GM12878 (cell line): ENCODE results near the gene UNC119B. TPM values are rescaled to one million over a fixed set of nuclear protein-coding genes. Genes with fewer than 3 reads are reported as not detected.

Experiments
- ATAC-seq: fragments of 200-7000 bp; cut with Tn5 transposase; 3 replicates; pipeline ENCODE4 v1.9.1; 2020; ENCODE audit warnings: mild to moderate bottlenecking, moderate library complexity
- BruUV-seq: library from RNA; stranded (reverse); fragments of 400-500 nt; replicated peaks from 2 replicates; lab custom pipeline; 2021; lab: Mats Ljungman, UMichigan
- CTCF ChIA-PET: fragments of 300-600 bp; sonication (Branson Sonifier 250); formaldehyde crosslinking; extraction: SDS; loops from one replicate; lab custom pipeline; 2021; ENCODE audit warnings: inconsistent platforms; lab: Yijun Ruan, JAX
- POLR2A ChIA-PET: fragments of 350-600 bp; formaldehyde crosslinking; extraction: SDS; loops from one replicate; lab custom pipeline; 2021; ENCODE audit warnings: inconsistent platforms; lab: Charles Lee
- RAD21 ChIA-PET: fragments of 300-600 bp; sonication (Branson Sonifier 250); formaldehyde crosslinking; loops from one replicate; lab custom pipeline; 2023; ENCODE audit warnings: antibody characterized with exemption; ENCODE audit not compliant: unreplicated experiment; lab: Charles Lee
- SMC1A ChIA-PET: fragments of 300-600 bp; sonication (Branson Sonifier 250); formaldehyde crosslinking; loops from one replicate; lab custom pipeline; 2023; ENCODE audit not compliant: unreplicated experiment, uncharacterized antibody; lab: Charles Lee
- DNase-seq: peaks from one replicate; pipeline ENCODE4 v3.0.0-alpha.2; 2011; ENCODE audit warnings: low read depth, low spot score
- FAIRE-seq: peaks from 3 replicates; lab custom pipeline; 2011; peaks lifted over from hg19 to GRCh38; lab: Jason Lieb, UNC
- H2AFZ ChIP-seq: 2 replicates; pipeline ENCODE4 v1.6.0; 2011; ENCODE audit warnings: low read depth, low read length, control low read depth; ENCODE audit not compliant: control insufficient read depth
- H3K27ac ChIP-seq: 2 replicates; pipeline ENCODE4 v1.5.1; 2011; ENCODE audit warnings: control low read depth; ENCODE audit not compliant: control insufficient read depth, insufficient read depth
- H3K27me3 ChIP-seq, 2 experiments: replicated peaks in 1 of 2; 2 replicates each; pipeline versions ENCODE4 v1.6.0 to v1.6.1; 2011; ENCODE audit warnings: low read length in 1 of 2; ENCODE audit not compliant: control insufficient read depth in 2 of 2, insufficient read depth in 2 of 2
- H3K36me3 ChIP-seq, 2 experiments: 2 replicates each; pipeline ENCODE4 v1.5.1; 2011; ENCODE audit warnings: low read length in 1 of 2; ENCODE audit not compliant: control insufficient read depth in 2 of 2, insufficient read depth in 2 of 2
- H3K4me1 ChIP-seq: 2 replicates; pipeline ENCODE4 v1.6.1; 2011; ENCODE audit warnings: mild to moderate bottlenecking, low read length, moderate library complexity, mixed read lengths; ENCODE audit not compliant: control insufficient read depth, insufficient read depth
- H3K4me2 ChIP-seq: 2 replicates; pipeline ENCODE4 v1.6.0; 2011; ENCODE audit warnings: control low read depth; ENCODE audit not compliant: control insufficient read depth, insufficient read depth
- H3K4me3 ChIP-seq: fragments of 200-600 bp; sonication (generic); 2 replicates; pipeline ENCODE4 v1.5.1; 2016
- H3K79me2 ChIP-seq: 2 replicates; pipeline ENCODE4 v1.6.0; 2011; ENCODE audit warnings: low read length; ENCODE audit not compliant: control insufficient read depth, insufficient read depth
- H3K9ac ChIP-seq: 2 replicates; pipeline ENCODE4 v1.8.0; 2011; ENCODE audit warnings: low read length, control low read depth, mixed read lengths; ENCODE audit not compliant: control insufficient read depth, insufficient read depth
- H3K9me3 ChIP-seq: replicated peaks from 3 replicates; pipeline ENCODE4 v1.5.1; 2011; ENCODE audit warnings: mild to moderate bottlenecking, low read length; ENCODE audit not compliant: control insufficient read depth, insufficient read depth
- H4K20me1 ChIP-seq: 2 replicates; pipeline ENCODE4 v1.6.0; 2011; ENCODE audit not compliant: control insufficient read depth, insufficient read depth
- CTCF ChIP-seq, 3 experiments: IDR thresholded peaks in 2 of 3; conservative IDR thresholded peaks in 1 of 3; 2 replicates each; pipeline ENCODE4 v1.5.1; 2011; ENCODE audit warnings: low read depth in 3 of 3, low read length in 3 of 3, mild to moderate bottlenecking in 3 of 3, control low read depth in 2 of 3, moderate library complexity in 2 of 3, inconsistent platforms in 1 of 3, mixed read lengths in 1 of 3; ENCODE audit not compliant: control insufficient read depth in 2 of 3, insufficient read depth in 1 of 3; ENCODE audit errors: extremely low read depth in 1 of 3
- E2F4 ChIP-seq: IDR thresholded peaks from 2 replicates; pipeline ENCODE4 v1.6.1; 2012; ENCODE audit warnings: low read depth, low read length, improper control_type of control experiment
- GATAD2B ChIP-seq: fragments of 450-650 bp; conservative IDR thresholded peaks from 2 replicates; pipeline ENCODE4 v1.6.1; 2017; ENCODE audit warnings: low read depth, mild to moderate bottlenecking, moderate library complexity
- LARP7 ChIP-seq: fragments of 450-650 bp; IDR thresholded peaks from 2 replicates; pipeline ENCODE4 v1.6.1; 2017; ENCODE audit warnings: mild to moderate bottlenecking
- POLR2A ChIP-seq: IDR thresholded peaks from 2 replicates; pipeline ENCODE4 v1.6.1; 2011; ENCODE audit warnings: low read depth, mild to moderate bottlenecking, low read length
- USF1 ChIP-seq: IDR thresholded peaks from 2 replicates; pipeline ENCODE4 v1.6.1; 2011; ENCODE audit warnings: borderline replicate concordance, low read depth, mild to moderate bottlenecking, moderate library complexity, mixed read lengths, low read length; ENCODE audit not compliant: insufficient read depth; ENCODE audit errors: extremely low read length
- ZNF592 ChIP-seq: fragments of 450-650 bp; IDR thresholded peaks from 2 replicates; pipeline ENCODE4 v1.6.1; 2017; ENCODE audit warnings: mild to moderate bottlenecking, moderate library complexity
- WGBS: methylation state at CpG from one replicate; pipeline ENCODE4 v1.1.6; 2016; ENCODE audit warnings: low lambda C conversion rate; ENCODE audit not compliant: insufficient replicate concordance, insufficient coverage; ENCODE audit errors: missing lambda C conversion rate; 5-methylcytosine and 5-hydroxymethylcytosine counted together
- in situ Hi-C: fragments of 300-500 bp; cut with MboI; formaldehyde crosslinking; loops from 9 replicates; pipeline ENCODE4 v1.14.3; 2018; ENCODE audit warnings: mixed read lengths
- intact Hi-C: fragments of 100-400 bp; cut with micrococcal nuclease; formaldehyde crosslinking; loops from one replicate; pipeline ENCODE4 v1.14.2; 2022; ENCODE audit not compliant: unreplicated experiment
- polyA plus RNA-seq, 11 experiments: library from polyadenylated mRNA; depleted of rRNA in 4 of 11; unstranded in 6 of 11; stranded (reverse) in 5 of 11; fragments of >200 nt; fragmentation: Nextera tagmentation in 4 of 11; fragmentation: Illumina TruSeq in 1 of 11; extraction: Ambion mirVana in 4 of 11; extraction: Trizol in 1 of 11; gene quantifications; 1 replicate in 1 of 11; 2 replicates in 10 of 11; pipeline versions ENCODE4 v1.2.1 to v1.2.3, GENCODE V29; 2011 to 2016; ENCODE audit warnings: inconsistent platforms in 2 of 11, missing spikeins in 2 of 11, low read depth in 1 of 11
- total RNA-seq, 4 experiments: library from RNA; depleted of rRNA in 3 of 4; stranded (reverse); fragments of >200 nt in 3 of 4; fragmentation: Illumina TruSeq in 1 of 4; extraction: Trizol in 1 of 4; gene quantifications; 2 replicates each; pipeline versions ENCODE4 v1.2.1 to v1.2.3, GENCODE V29; 2013 to 2021

Gene UNC119B
- total and polyA plus RNA-seq, 10 of the 15 experiments (the other 5 are each of a cell fraction or from before 2014, with no cell fraction given): 4.3 to 31.5 (median 10.5) TPM

GRCh38 chr12:120700886-120701285 lies 9.4 kb upstream of the UNC119B start:
- in situ Hi-C loops: no loop called here
- TF ChIP-seq USF1 (no peak), CTCF (IDR thresholded peaks at IDR 0.05 in 2 of 3, conservative IDR thresholded peaks at IDR 0.05 in 1 of 3; ENCODE audit: control insufficient read depth in 2 of 3, extremely low read depth in 1 of 3, insufficient read depth in 1 of 3, low read depth in 3 of 3, low read length in 3 of 3) (no peak), LARP7 (no peak), E2F4 (no peak), ZNF592 (no peak), POLR2A (no peak), GATAD2B (no peak)
- TF ChIP-seq, all 136 proteins: peak for 0
- BruUV-seq: no TSS peak
- H3K4me3 ChIP-seq: no peak overlapping the region
- ChIA-PET RAD21 (interaction anchor here (1.2 kb wide), 2 partner anchors 54 to 118 kb away, joined by 3 read pairs; no protein-coding TSS in a partner anchor), SMC1A (interaction anchor here (0.7 to 1.8 kb wide), 4 partner anchors 11 to 195 kb away, joined by 3 to 6 read pairs (median 4); no protein-coding TSS in a partner anchor), CTCF (interaction anchor here (1.3 to 3.9 kb wide), 3 partner anchors 11 to 51 kb away, joined by 3 to 18 read pairs (median 4); no protein-coding TSS in a partner anchor), POLR2A (interaction anchor here (1.0 to 4.0 kb wide), 3 partner anchors 8 to 11 kb away, joined by 3 to 21 read pairs (median 7); partner anchors contain the start of gene UNC119B)
- 98% methylated on average over 5 of the region's 5 CpGs for WGBS
- no peaks in the 10 kb centered on the region for H4K20me1 ChIP-seq
- no peak overlapping the region for H2AFZ ChIP-seq
- H3K79me2 ChIP-seq: no peaks in the 10 kb centered on the region
- no peaks in the 10 kb centered on the region for H3K27me3 ChIP-seq
- no peak overlapping the region for H3K9ac ChIP-seq
- ATAC-seq: no peak
- peaks cover 27 to 31% of the 10 kb centered on the region in 2 experiments for H3K36me3 ChIP-seq
- H3K4me1 ChIP-seq: no peaks in the 10 kb centered on the region
- intact Hi-C loops: no loop called here
- FAIRE-seq: peak; percentile 54
- no peak overlapping the region for H3K4me2 ChIP-seq
- no peak overlapping the region for H3K27ac ChIP-seq
- H3K9me3 ChIP-seq: no peaks in the 10 kb centered on the region
- DNase-seq: no peak
